ENCODE measurements around the gene PHC2.

DNA sequence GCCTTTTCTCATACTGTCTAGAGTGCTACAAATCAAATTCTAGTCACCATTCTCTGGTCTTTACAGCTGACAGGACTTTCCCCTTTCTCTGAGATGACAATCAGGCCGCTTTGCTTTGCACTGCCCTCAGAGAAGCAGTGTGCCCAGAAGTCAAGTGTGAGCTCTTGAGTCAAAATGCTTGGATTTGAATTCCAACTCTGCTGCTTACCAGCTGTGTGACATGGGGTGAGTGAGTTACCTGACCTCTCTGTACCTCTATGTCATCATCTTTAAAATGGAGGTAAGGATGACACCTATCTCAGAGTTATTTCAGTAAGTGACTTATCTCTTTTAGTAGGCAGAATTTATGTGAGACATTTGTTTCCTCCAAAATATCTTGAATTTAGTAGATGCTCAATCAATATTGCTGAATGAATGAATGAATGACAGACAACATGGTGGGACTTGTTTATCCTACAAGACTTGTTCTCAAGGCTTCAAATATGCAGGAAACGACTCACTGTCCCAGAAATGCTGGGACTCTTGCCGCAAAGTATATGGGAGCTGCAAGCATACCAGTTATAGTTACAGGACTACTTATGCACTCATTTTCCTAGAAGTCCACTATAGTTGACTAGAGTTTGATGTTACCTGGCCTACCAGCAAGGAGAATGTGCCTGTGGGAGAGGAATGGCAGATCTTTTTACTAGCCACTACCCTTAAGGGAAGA is 71.9 kb downstream of the PHC2 start:
- TF ChIP-seq, protein P1, sequence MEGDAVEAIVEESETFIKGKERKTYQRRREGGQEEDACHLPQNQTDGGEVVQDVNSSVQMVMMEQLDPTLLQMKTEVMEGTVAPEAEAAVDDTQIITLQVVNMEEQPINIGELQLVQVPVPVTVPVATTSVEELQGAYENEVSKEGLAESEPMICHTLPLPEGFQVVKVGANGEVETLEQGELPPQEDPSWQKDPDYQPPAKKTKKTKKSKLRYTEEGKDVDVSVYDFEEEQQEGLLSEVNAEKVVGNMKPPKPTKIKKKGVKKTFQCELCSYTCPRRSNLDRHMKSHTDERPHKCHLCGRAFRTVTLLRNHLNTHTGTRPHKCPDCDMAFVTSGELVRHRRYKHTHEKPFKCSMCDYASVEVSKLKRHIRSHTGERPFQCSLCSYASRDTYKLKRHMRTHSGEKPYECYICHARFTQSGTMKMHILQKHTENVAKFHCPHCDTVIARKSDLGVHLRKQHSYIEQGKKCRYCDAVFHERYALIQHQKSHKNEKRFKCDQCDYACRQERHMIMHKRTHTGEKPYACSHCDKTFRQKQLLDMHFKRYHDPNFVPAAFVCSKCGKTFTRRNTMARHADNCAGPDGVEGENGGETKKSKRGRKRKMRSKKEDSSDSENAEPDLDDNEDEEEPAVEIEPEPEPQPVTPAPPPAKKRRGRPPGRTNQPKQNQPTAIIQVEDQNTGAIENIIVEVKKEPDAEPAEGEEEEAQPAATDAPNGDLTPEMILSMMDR (conservative IDR thresholded peaks at IDR 0.05): no peak
- no peak for TF ChIP-seq ZFX (IDR thresholded peaks at IDR 0.05)
